Loucy (cell line): ENCODE data around the gene CLTCL1.

Experiments
- H2AFZ ChIP-seq: fragments of 200-600 bp; sonication (generic); 2 replicates; pipeline ENCODE4 v1.6.0; 2016; ENCODE audit warnings: antibody characterized with exemption, mild to moderate bottlenecking, low read length, moderate library complexity
- H3F3A ChIP-seq: fragments of 200-600 bp; 2 replicates; pipeline ENCODE4 v1.6.0; 2016; ENCODE audit warnings: antibody characterized with exemption, low read depth, mild to moderate bottlenecking
- H3K27me3 ChIP-seq: fragments of 200-600 bp; sonication (generic); 2 replicates; pipeline ENCODE4 v1.6.1; 2014; ENCODE audit warnings: low read length, mild to moderate bottlenecking; ENCODE audit not compliant: insufficient read depth, poor library complexity, severe bottlenecking
- H3K36me3 ChIP-seq: fragments of 200-600 bp; sonication (generic); 2 replicates; pipeline ENCODE4 v1.6.1; 2016; ENCODE audit warnings: low read length; ENCODE audit not compliant: insufficient read depth
- H3K4me1 ChIP-seq: fragments of 200-600 bp; sonication (generic); 2 replicates; pipeline ENCODE4 v1.5.1; 2014; ENCODE audit warnings: low read length, mild to moderate bottlenecking; ENCODE audit not compliant: insufficient read depth, poor library complexity, severe bottlenecking
- H3K4me2 ChIP-seq: fragments of 200-600 bp; sonication (generic); 2 replicates; pipeline ENCODE4 v1.6.0; 2014; ENCODE audit warnings: antibody characterized with exemption, low read length, low read depth, mild to moderate bottlenecking; ENCODE audit not compliant: poor library complexity, severe bottlenecking
- H3K4me3 ChIP-seq: fragments of 200-600 bp; sonication (generic); 2 replicates; pipeline ENCODE4 v1.5.1; 2014; ENCODE audit warnings: low read length, mild to moderate bottlenecking, mixed read lengths; ENCODE audit not compliant: poor library complexity, severe bottlenecking
- H3K79me2 ChIP-seq: fragments of 200-600 bp; sonication (generic); 2 replicates; pipeline ENCODE4 v1.6.1; 2014; ENCODE audit warnings: low read length; ENCODE audit not compliant: insufficient read depth
- H3K9ac ChIP-seq: fragments of 200-600 bp; sonication (generic); 2 replicates; pipeline ENCODE4 v1.6.0; 2014; ENCODE audit warnings: mild to moderate bottlenecking, low read depth, low read length, moderate library complexity; ENCODE audit not compliant: poor library complexity, severe bottlenecking
- H3K9me2 ChIP-seq: fragments of 200-600 bp; sonication (generic); replicated peaks from 2 replicates; pipeline ENCODE4 v1.6.1; 2016; ENCODE audit warnings: low read depth, low read length, mixed read lengths
- H3K9me3 ChIP-seq: fragments of 200-600 bp; sonication (generic); 2 replicates; pipeline ENCODE4 v1.6.1; 2014; ENCODE audit warnings: mild to moderate bottlenecking, antibody characterized with exemption, low read length, low read depth; ENCODE audit not compliant: insufficient read depth
- H4K20me1 ChIP-seq: fragments of 200-600 bp; sonication (generic); 2 replicates; pipeline ENCODE4 v1.6.0; 2014; ENCODE audit warnings: antibody characterized with exemption, low read length, mild to moderate bottlenecking; ENCODE audit not compliant: insufficient read depth, poor library complexity, severe bottlenecking
- CTCF ChIP-seq: fragments of 200-600 bp; sonication (generic); conservative IDR thresholded peaks from 2 replicates; pipeline ENCODE4 v1.5.1; 2014; ENCODE audit warnings: mild to moderate bottlenecking, antibody characterized with exemption, low read length
- EZH2phosphoT487 ChIP-seq: fragments of 200-600 bp; IDR thresholded peaks from 2 replicates; pipeline ENCODE4 v1.6.1; 2018; ENCODE audit warnings: antibody characterized with exemption, mild to moderate bottlenecking, moderate library complexity, borderline replicate concordance

The CLTCL1 gene

GRCh38 chr22:19304547-19304946 is 13.0 kb upstream of the CLTCL1 start:
- Histone ChIP-seq H3K9me3 (no peaks in the 10 kb centered on the region), H3K4me2 (no peak overlapping the region), H3K9ac (no peak overlapping the region), H3K4me3 (no peak overlapping the region), H3K36me3 (no peaks in the 10 kb centered on the region), H3K79me2 (no peaks in the 10 kb centered on the region), H3K27me3 (no peaks in the 10 kb centered on the region), H3F3A (no peaks in the 10 kb centered on the region), H2AFZ (no peak overlapping the region), H3K9me2 (no peaks in the 10 kb centered on the region), H4K20me1 (no peaks in the 10 kb centered on the region), H3K4me1 (no peaks in the 10 kb centered on the region)
- TF ChIP-seq EZH2phosphoT487 = no peak
- no peak for TF ChIP-seq CTCF

- H4K20me1 ChIP-seq = no peaks in the 10 kb centered on the region
- no peak overlapping the region for H3K4me3 ChIP-seq
- H3K9me3 ChIP-seq = no peaks in the 10 kb centered on the region
- H3K4me2 ChIP-seq = no peak overlapping the region
- no peak overlapping the region for H2AFZ ChIP-seq
- H3K9me2 ChIP-seq = no peaks in the 10 kb centered on the region
- no peak overlapping the region for H3K9ac ChIP-seq
- no peaks in the 10 kb centered on the region for H3K4me1 ChIP-seq
- no peaks in the 10 kb centered on the region for H3K27me3 ChIP-seq
- no peaks in the 10 kb centered on the region for H3K79me2 ChIP-seq
- no peaks in the 10 kb centered on the region for H3K36me3 ChIP-seq
- TF ChIP-seq EZH2phosphoT487 (no peak), CTCF (no peak)
- H3F3A ChIP-seq = no peaks in the 10 kb centered on the region
Measured at GRCh38 chr22:19303785-19304184, 12.3 kb upstream of the CLTCL1 start.

GRCh38 chr22:19295733-19296132 is 4.2 kb upstream of the CLTCL1 start:
- H3K27me3 ChIP-seq = no peaks in the 10 kb centered on the region
- H3K36me3 ChIP-seq = no peaks in the 10 kb centered on the region
- no peak overlapping the region for H3K4me3 ChIP-seq
- no peaks in the 10 kb centered on the region for H3K9me3 ChIP-seq
- H3K4me1 ChIP-seq = peaks cover 14% of the 10 kb centered on the region
- no peaks in the 10 kb centered on the region for H3K79me2 ChIP-seq
- H3F3A ChIP-seq = no peaks in the 10 kb centered on the region
- no peak overlapping the region for H3K4me2 ChIP-seq
- H3K9ac ChIP-seq = no peak overlapping the region
- no peaks in the 10 kb centered on the region for H3K9me2 ChIP-seq
- H2AFZ ChIP-seq = no peak overlapping the region
- H4K20me1 ChIP-seq = no peaks in the 10 kb centered on the region
- no peak for TF ChIP-seq EZH2phosphoT487
- TF ChIP-seq CTCF = no peak
